BLaER1 (cell line): ENCODE data around the gene TMEM131.
"Not testable (repeated sequence)": the region's sequence is repeated elsewhere in the genome, so short reads cannot be mapped to it uniquely, and the experiment has no call there.

Experiments
- H3K27ac ChIP-seq: shearing (Covaris generic); formaldehyde crosslinking; 2 replicates; pipeline ENCODE4 v1.8.1; 2022
- H3K27me3 ChIP-seq: shearing (Covaris generic); formaldehyde crosslinking; 2 replicates; pipeline ENCODE4 v1.8.1; 2022
- H3K36me3 ChIP-seq: shearing (Covaris generic); formaldehyde crosslinking; 2 replicates; pipeline ENCODE4 v1.8.1; 2022
- H3K4me1 ChIP-seq: shearing (Covaris generic); formaldehyde crosslinking; 2 replicates; pipeline ENCODE4 v1.8.1; 2022
- H3K4me2 ChIP-seq: shearing (Covaris generic); formaldehyde crosslinking; 2 replicates; pipeline ENCODE4 v1.8.1; 2022
- H3K4me3 ChIP-seq: shearing (Covaris generic); formaldehyde crosslinking; 2 replicates; pipeline ENCODE4 v1.8.1; 2022
- H3K9ac ChIP-seq: shearing (Covaris generic); formaldehyde crosslinking; 2 replicates; pipeline ENCODE4 v1.8.1; 2022
- H3K9me3 ChIP-seq: shearing (Covaris generic); formaldehyde crosslinking; 2 replicates; pipeline ENCODE4 v1.8.1; 2022
- H4K20me1 ChIP-seq: shearing (Covaris generic); formaldehyde crosslinking; 2 replicates; pipeline ENCODE4 v1.8.1; 2022
- Cebpa-rat ChIP-seq: shearing (Covaris generic); IDR thresholded peaks from 2 replicates; pipeline ENCODE4 v1.8.1; 2022

The TMEM131 gene

DNA sequence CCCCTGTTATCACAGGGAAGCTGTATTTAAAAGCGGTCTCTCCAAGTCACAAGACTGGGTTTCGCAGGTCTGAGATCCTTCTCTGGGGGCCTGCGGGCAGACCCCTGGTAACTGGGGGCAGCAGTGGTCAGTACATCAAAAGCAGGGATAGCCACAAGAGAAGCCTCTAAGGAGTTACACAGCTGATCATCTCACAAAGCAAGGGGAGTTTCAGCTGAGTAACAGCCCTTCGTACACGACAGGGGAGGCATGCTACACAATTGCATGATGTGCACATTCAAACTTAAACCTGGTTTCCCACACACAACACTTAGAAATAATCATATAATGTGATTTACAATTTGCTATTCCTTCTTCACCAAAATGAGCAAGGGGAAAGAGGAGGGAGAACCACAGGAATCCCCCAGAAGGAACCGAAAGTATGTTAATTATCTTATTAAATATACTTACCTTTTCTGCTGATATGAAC lies 87.5 kb downstream of the TMEM131 start:
- H3K9ac ChIP-seq: no peak overlapping the region
- TF ChIP-seq Cebpa-rat: no peak
- H3K4me1 ChIP-seq: peaks cover 8% of the 10 kb centered on the region
- H3K4me3 ChIP-seq: no peak overlapping the region
- no peak overlapping the region for H3K4me2 ChIP-seq
- no peaks in the 10 kb centered on the region for H3K27me3 ChIP-seq
- H3K27ac ChIP-seq: no peak overlapping the region
- H4K20me1 ChIP-seq: no peaks in the 10 kb centered on the region
- H3K36me3 ChIP-seq: peaks cover 53% of the 10 kb centered on the region
- peaks cover 18% of the 10 kb centered on the region for H3K9me3 ChIP-seq

DNA sequence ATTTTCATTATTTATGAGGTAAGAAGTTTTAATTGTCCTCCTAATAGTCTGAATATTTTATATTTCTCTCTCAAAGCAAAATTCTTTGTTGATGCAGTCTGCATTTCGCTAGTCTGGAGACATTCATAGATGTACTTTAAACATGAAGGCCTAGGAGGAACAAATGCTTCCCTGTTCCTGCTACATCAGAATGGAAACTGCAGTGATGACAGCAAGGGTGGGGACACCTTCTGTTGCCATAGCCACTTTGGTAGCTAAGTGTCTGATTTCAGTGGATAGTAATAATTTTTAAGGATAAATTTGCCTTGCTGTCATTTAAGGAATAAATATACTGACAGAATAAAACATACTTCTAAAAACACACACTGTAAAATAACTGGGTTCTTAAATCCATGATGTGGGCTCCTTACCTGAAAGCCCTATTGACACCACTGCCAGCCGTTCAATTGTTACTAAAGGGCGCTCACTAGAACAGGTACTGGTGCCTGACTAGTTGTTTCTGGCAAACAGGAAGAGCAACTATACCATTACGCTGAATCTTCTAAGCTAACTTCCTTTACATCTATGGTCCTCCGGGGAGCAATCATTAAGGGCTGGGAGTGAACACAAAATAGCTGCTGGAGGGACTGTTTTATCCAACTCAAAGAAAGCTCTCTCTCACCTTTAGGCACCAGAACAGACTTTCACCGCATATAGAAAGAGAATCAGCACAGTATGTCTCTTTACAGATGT lies 88.2 kb downstream of the TMEM131 start:
- TF ChIP-seq Cebpa-rat: no peak
- Histone ChIP-seq H4K20me1 (no peaks in the 10 kb centered on the region), H3K27ac (no peak overlapping the region), H3K27me3 (no peaks in the 10 kb centered on the region), H3K36me3 (peaks cover 60% of the 10 kb centered on the region), H3K4me1 (peaks cover 8% of the 10 kb centered on the region), H3K4me3 (no peak overlapping the region), H3K9me3 (peaks cover 18% of the 10 kb centered on the region), H3K9ac (no peak overlapping the region), H3K4me2 (no peak overlapping the region)

DNA sequence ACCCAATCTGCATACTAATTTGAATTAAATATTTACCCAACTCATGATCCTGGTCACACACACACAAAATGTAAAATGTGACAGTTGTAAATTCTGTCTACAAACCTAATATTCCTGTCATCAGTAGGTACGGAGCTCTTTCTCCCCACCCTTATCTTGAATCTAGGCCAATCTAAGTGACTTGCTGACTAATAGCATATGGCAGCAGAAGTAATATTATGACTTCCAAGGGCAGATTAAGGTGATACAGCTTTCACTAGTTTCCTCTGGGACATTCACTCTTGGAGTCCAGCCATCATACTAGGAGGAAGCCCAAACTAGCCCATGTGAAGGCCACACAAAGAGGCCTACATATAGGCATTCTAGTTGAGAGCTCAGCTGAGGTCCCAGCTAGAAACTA lies 89.4 kb downstream of the TMEM131 start:
- no peak overlapping the region for H3K4me2 ChIP-seq
- H4K20me1 ChIP-seq: no peaks in the 10 kb centered on the region

DNA sequence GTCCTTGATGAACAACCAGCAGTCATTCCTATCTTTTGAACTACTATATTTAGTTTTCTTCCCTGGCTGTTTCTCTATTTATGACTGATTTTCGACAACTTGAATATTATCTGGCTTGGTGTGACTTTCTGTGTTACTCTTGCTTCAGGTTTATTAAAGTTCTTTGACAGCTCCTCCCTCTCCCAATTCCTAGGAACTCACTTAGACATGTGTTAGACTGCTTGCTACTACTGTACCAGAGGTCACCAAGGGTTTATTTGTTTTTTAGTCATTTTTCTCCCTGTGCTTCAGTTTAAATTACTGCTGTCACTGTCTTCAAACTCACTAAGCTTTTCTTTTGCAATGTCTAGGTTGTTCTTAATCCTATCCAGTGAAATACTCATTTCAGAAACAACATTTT lies 90.5 kb downstream of the TMEM131 start:
- Histone ChIP-seq H3K4me1 (peaks cover 8% of the 10 kb centered on the region), H4K20me1 (no peaks in the 10 kb centered on the region), H3K36me3 (peaks cover 50% of the 10 kb centered on the region), H3K9ac (no peak overlapping the region), H3K4me2 (no peak overlapping the region), H3K4me3 (no peak overlapping the region), H3K9me3 (peaks cover 10% of the 10 kb centered on the region; the same call in 1 of the 2 replicates), H3K27ac (no peak overlapping the region), H3K27me3 (no peaks in the 10 kb centered on the region)
- TF ChIP-seq Cebpa-rat: no peak

More for the DNA sequence above, 89.4 kb downstream of the TMEM131 start:
- H3K4me3 ChIP-seq: no peak overlapping the region
- TF ChIP-seq Cebpa-rat: no peak
- H3K36me3 ChIP-seq: peaks cover 60% of the 10 kb centered on the region
- H3K27me3 ChIP-seq: no peaks in the 10 kb centered on the region
- peaks cover 18% of the 10 kb centered on the region for H3K9me3 ChIP-seq
- H3K9ac ChIP-seq: no peak overlapping the region
- H3K27ac ChIP-seq: no peak overlapping the region
- H3K4me1 ChIP-seq: peaks cover 8% of the 10 kb centered on the region

DNA sequence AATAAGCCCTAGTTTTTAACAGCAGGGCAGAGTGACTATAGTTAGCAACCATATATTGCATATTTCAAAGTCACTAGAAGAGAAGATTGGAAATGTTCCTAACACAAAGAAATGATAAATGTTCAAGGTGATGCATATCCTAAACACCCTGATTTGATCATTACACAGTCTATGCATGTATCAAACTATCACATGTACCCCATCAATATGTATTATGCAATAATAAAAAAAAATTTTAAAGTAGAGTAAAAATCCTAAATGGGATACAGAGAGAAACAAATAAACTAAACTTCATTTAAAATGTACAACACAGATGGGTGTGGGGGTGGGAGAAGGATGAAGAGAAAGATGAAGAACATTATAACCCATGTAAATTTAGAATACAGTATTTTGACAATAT lies 93.9 kb downstream of the TMEM131 start:
- TF ChIP-seq Cebpa-rat: no peak
- Histone ChIP-seq H3K4me2 (no peak overlapping the region), H3K9me3 (peaks cover 10% of the 10 kb centered on the region; the same call in 1 of the 2 replicates), H3K27me3 (no peaks in the 10 kb centered on the region), H3K4me1 (no peaks in the 10 kb centered on the region), H3K27ac (no peak overlapping the region), H3K36me3 (peaks cover 33% of the 10 kb centered on the region), H4K20me1 (no peaks in the 10 kb centered on the region), H3K4me3 (no peak overlapping the region), H3K9ac (no peak overlapping the region)

DNA sequence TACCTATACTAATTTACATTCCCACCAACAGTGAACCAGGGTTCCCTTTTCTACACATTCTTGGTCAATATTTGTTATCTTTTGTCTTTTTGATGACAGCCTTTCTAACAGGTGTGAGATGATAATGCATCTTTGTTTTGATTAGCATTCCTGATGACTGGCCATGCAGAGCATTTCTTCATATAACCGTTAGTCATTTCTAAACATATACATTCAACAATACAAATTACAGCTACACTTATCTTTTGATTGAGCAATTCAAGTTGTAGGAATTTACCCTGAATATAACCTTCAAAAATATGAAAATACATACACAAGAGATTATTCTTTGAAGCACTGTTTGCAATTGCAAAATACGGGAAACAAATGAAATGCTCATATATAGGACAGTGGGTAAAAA lies 94.9 kb downstream of the TMEM131 start:
- H3K27me3 ChIP-seq: no peaks in the 10 kb centered on the region
- no peak overlapping the region for H3K9ac ChIP-seq
- H3K27ac ChIP-seq: no peak overlapping the region
- no peaks in the 10 kb centered on the region for H3K4me1 ChIP-seq
- H3K36me3 ChIP-seq: peaks cover 26% of the 10 kb centered on the region
- H3K9me3 ChIP-seq: peaks cover 8% of the 10 kb centered on the region; the same call in 1 of the 2 replicates
- H3K4me2 ChIP-seq: no peak overlapping the region
- no peaks in the 10 kb centered on the region for H4K20me1 ChIP-seq
- TF ChIP-seq Cebpa-rat: no peak
- no peak overlapping the region for H3K4me3 ChIP-seq

DNA sequence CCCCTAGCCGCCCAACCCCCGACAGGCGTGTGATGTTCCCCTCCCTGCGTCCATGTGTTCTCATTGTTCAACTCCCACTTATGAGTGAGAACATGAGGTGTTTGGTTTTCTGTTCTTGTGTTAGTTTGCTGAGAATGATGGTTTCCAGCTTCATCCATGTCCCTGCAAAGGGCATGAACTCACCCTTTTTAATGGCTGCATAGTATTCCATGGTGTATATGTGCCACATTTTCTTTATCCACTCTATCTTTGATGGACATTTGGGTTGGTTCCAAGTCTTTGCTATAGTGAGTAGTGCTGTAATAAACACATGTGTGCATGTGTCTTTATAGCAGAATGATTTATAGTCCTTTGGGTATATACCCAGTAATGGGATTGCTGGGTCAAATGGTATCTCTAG lies 102.7 kb downstream of the TMEM131 start:
- H4K20me1 ChIP-seq, H3K9me3 ChIP-seq, H3K4me2 ChIP-seq, H3K4me3 ChIP-seq, H3K4me1 ChIP-seq, H3K27ac ChIP-seq, H3K9ac ChIP-seq, H3K27me3 ChIP-seq: not testable (repeated sequence)
- peaks cover 10% of the 10 kb centered on the region for H3K36me3 ChIP-seq

DNA sequence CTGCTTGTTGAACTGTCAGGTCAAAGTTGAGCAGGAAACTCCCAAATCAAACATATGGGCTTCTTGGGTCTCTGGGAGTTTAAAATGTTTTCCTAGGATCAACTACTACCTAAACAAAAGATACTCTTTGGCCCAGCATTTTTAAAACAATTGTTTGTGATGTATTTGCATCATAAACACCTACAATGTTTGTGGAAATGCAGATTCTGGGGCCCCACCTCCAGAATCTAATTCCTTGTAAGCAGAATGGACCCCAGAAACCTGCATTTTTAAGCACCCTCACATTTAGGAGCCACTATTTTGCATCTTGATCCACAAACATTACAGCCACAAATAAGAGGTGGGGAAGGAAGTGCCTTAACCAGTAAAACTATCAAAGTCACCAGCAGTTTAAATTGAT lies 104.1 kb downstream of the TMEM131 start:
- Histone ChIP-seq H3K4me3 (no peak overlapping the region), H3K27me3 (no peaks in the 10 kb centered on the region), H3K4me1 (no peaks in the 10 kb centered on the region), H3K9ac (no peak overlapping the region), H3K36me3 (peaks cover 18% of the 10 kb centered on the region), H4K20me1 (peaks cover 9% of the 10 kb centered on the region; the same call in 1 of the 2 replicates), H3K4me2 (no peak overlapping the region), H3K9me3 (peaks cover 20% of the 10 kb centered on the region), H3K27ac (no peak overlapping the region)
- TF ChIP-seq Cebpa-rat: no peak

DNA sequence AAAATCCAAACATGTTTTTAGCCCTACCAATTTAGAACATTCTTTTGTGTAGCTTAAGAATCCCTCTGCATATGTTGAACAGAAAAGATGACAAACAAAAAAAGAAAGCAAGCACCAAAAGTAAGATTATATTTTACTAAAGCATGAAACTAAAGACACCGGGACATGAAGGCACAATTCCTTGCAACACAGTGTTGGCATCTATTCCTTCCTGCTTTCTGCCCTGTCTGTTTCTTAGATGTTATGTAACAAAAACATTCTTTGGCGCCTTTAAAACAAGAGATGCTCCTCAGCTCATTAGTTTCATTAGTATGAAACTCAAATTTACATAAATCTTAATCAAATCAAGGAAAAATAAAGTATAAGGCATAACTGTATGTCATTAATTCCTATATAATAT lies 106.6 kb downstream of the TMEM131 start:
- no peak overlapping the region for H3K4me3 ChIP-seq
- peaks cover 38% of the 10 kb centered on the region for H3K9me3 ChIP-seq
- peaks cover 39% of the 10 kb centered on the region for H3K36me3 ChIP-seq
- H3K4me1 ChIP-seq: no peaks in the 10 kb centered on the region
- TF ChIP-seq Cebpa-rat: no peak
- H3K27ac ChIP-seq: no peak overlapping the region
- H3K4me2 ChIP-seq: no peak overlapping the region
- no peaks in the 10 kb centered on the region for H3K27me3 ChIP-seq
- peaks cover 9% of the 10 kb centered on the region; the same call in 1 of the 2 replicates for H4K20me1 ChIP-seq
- H3K9ac ChIP-seq: no peak overlapping the region

DNA sequence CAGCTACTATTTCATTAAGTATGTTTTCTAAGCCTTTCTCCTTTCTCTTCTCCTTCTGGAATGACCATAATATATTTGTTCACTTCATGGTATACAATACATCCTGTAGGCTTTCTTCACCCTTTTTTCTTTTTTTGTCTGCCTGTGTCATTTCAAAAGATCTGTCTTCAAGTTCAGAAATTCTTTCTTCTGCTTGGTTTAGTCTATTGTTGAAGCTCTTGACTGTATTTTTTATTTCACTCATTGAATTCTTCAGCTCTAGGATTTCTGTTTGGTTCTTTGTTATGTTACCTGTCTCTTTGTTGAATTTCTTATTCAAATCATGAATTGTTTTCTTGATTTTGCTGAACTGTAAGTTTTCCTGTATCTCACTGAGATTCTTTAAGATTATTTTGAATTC lies 109.9 kb downstream of the TMEM131 start:
- no peaks in the 10 kb centered on the region for H3K4me1 ChIP-seq
- H3K27ac ChIP-seq: no peak overlapping the region
- H3K4me2 ChIP-seq: no peak overlapping the region
- no peak overlapping the region for H3K9ac ChIP-seq
- peaks cover 38% of the 10 kb centered on the region for H3K9me3 ChIP-seq
- peaks cover 9% of the 10 kb centered on the region; the same call in 1 of the 2 replicates for H4K20me1 ChIP-seq
- TF ChIP-seq Cebpa-rat: no peak
- 0 out of 2 replicates have a peak overlapping the region, but pooled peaks have one; percentile 29 for H3K4me3 ChIP-seq
- H3K36me3 ChIP-seq: peaks cover 44% of the 10 kb centered on the region
- H3K27me3 ChIP-seq: no peaks in the 10 kb centered on the region

DNA sequence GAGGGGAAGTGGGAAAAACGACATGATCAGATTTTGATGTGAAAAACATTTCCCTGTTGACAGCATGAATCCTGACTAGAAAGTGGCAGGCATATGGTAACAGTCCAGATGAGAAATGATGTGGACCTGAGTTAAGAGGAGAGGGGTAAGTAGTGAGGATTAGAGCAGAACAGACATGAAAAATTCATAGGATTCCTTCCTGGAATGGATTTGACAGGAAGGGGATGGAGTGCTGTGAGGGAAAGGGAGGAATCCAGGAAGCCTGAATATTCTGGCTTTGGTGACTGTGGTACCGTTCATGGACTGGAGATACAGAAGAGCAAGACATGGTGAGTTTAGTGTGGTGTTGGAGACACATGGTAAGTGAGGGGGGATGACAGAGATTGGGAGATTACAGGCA lies 115.4 kb downstream of the TMEM131 start:
- no peak overlapping the region for H3K9ac ChIP-seq
- H3K27ac ChIP-seq: no peak overlapping the region
- H3K36me3 ChIP-seq: peaks cover 30% of the 10 kb centered on the region
- no peaks in the 10 kb centered on the region for H4K20me1 ChIP-seq
- peaks cover 40% of the 10 kb centered on the region for H3K9me3 ChIP-seq
- H3K4me3 ChIP-seq: no peak overlapping the region
- no peak for TF ChIP-seq Cebpa-rat
- no peak overlapping the region for H3K4me2 ChIP-seq
- H3K4me1 ChIP-seq: no peaks in the 10 kb centered on the region
- H3K27me3 ChIP-seq: no peaks in the 10 kb centered on the region
